Stimulated activated CD4-positive, alpha-beta T cell treated with anti-CD3 and anti-CD28 coated beads, Interleukin-2, amount 100 ng/mL, for 24 hours (primary cell): ENCODE results near the gene IP6K3.

Experiments used
- DNase-seq, 2 donors: peaks; one replicate each; pipeline ENCODE4 v3.0.0-alpha.2; 2020

The IP6K3 gene

GRCh38 chr6:33738879-33739278, 7.8 kb downstream of the IP6K3 start:
- no peak for DNase-seq

GRCh38 chr6:33738153-33738552, 8.6 kb downstream of the IP6K3 start:
- no peak for DNase-seq

- DNase-seq, result no peak
Measured at GRCh38 chr6:33737267-33738026, 9.3 kb downstream of the IP6K3 start.

GRCh38 chr6:33735216-33735615, 11.5 kb downstream of the IP6K3 start:
- no peak for DNase-seq

GRCh38 chr6:33733709-33734007, 13.0 kb downstream of the IP6K3 start:
- DNase-seq, result no peak

GRCh38 chr6:33732817-33733708, 13.6 kb downstream of the IP6K3 start:
- no peak for DNase-seq

- no peak for DNase-seq
Measured at GRCh38 chr6:33732385-33732784, 14.3 kb downstream of the IP6K3 start.

- no peak for DNase-seq
Measured at GRCh38 chr6:33731751-33732282, 14.9 kb downstream of the IP6K3 start.

- no peak for DNase-seq
Measured at GRCh38 chr6:33731035-33731434, 15.7 kb downstream of the IP6K3 start.

- DNase-seq, result no peak
Measured at GRCh38 chr6:33730611-33731010, 16.1 kb downstream of the IP6K3 start.

- DNase-seq, result no peak
Measured at GRCh38 chr6:33729059-33729458, 17.6 kb downstream of the IP6K3 start.

- no peak for DNase-seq
Measured at GRCh38 chr6:33728438-33728837, 18.3 kb downstream of the IP6K3 start.

- no peak for DNase-seq
Measured at GRCh38 chr6:33727932-33728331, 18.8 kb downstream of the IP6K3 start.

GRCh38 chr6:33727126-33727525, 19.6 kb downstream of the IP6K3 start:
- no peak for DNase-seq

GRCh38 chr6:33726696-33727095, 20.0 kb downstream of the IP6K3 start:
- DNase-seq, result no peak

- no peak for DNase-seq
Measured at GRCh38 chr6:33725891-33726673, 20.6 kb downstream of the IP6K3 start.

GRCh38 chr6:33725222-33725621, 21.5 kb downstream of the IP6K3 start:
- DNase-seq, result no peak

GRCh38 chr6:33724102-33725023, 22.3 kb downstream of the IP6K3 start:
- peak in 1 of 2 donors; percentile 11 for DNase-seq

- DNase-seq, result no peak
Measured at GRCh38 chr6:33723371-33724085, 23.2 kb downstream of the IP6K3 start.

GRCh38 chr6:33722103-33722623, 24.5 kb downstream of the IP6K3 start:
- no peak for DNase-seq

- DNase-seq, result no peak
Measured at GRCh38 chr6:33721508-33721907, 25.2 kb downstream of the IP6K3 start.
